Activated CD4-positive, alpha-beta T cell treated with anti-CD3 and anti-CD28 coated beads, Interleukin-2, amount 50 U/mL, for 16 hours (primary cell): ENCODE measurements around the gene PNKP.
"Not testable (repeated sequence)": the region's sequence is repeated elsewhere in the genome, so short reads cannot be mapped to it uniquely, and the experiment has no call there.

Experiments used
- DNase-seq: peaks from one replicate; pipeline ENCODE4 v3.0.0-alpha.2; 2020

The PNKP gene

DNA sequence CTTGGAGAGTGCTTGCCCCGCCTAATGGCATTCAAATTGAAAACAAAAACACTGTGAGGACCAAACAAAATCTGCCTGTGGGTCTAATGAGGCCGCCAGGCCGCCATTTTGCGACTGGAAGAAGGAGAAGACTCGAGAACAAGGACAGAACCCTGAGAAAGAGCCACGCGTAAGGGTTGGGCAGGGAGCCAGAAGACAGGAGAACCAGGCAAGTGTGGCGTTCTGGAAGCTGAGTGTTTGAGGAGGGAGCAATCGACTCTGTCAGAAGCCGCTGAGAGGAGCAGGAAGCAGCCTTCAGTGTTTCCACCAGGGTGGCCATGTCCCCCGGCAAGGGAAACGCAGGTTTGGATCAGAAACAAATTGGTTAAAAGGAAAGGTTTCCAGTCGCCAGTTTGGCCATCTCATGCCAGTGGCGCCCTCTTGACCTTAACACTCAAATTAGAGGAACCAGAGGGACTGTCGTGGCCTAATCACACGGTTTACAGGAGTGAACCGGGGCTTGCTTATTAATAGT is 26.6 kb downstream of the PNKP start:
- DNase-seq, result no peak

- DNase-seq, result no peak
Observed at GRCh38 chr19:49840321-49840720, 27.1 kb downstream of the PNKP start.

DNA sequence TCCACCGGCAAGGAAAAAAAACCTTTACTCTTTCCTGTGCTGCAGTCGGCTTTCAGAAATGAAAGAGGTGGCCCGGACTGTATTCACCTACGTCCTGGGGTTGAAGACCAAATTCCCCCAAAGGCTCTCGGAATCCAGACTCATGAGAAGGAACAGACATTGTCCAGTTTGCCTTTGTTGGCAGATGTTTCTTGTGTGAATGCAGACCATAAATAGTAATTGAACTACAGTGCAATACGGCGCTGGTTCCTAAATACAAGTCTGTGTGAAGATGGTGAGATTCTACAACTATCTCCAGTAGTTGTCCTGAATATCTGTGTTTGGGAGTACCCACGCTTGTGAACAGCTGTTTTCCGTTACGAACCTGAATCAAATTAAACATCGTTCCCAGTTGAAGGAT is 27.7 kb downstream of the PNKP start:
- DNase-seq, result no peak

DNA sequence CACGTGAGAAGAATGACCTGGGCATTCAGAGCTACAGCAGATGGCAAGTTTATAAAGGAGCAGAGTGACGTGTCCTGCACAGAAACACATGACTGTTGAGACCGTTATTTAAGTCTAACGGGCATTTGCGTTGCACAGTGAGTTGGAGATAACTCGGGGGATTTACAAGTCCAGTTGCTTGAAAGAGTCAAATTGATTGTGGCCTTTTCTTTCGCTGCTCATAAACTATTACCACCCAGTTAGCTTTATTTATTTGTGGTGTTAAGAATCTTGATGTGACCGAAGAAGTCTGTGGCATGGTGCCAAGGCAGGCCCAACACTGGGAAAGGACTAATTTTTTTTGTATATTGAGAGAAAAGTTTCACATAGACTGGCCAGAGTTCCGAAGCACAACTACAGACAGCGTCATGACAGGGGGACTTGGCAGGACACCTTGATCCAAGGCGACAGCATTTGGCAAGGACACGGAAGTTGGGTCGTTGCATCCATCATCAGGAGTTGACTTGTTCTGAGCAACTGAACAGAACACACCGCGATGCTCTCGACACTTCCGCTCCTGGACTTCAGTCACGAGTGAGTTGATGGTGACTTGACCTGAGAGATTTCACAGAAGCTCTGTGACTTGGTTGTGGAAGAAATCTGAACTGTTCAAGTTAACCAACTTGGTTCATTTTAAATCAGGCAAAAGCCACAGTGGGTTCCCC is 28.3 kb downstream of the PNKP start:
- DNase-seq, result no peak

DNA sequence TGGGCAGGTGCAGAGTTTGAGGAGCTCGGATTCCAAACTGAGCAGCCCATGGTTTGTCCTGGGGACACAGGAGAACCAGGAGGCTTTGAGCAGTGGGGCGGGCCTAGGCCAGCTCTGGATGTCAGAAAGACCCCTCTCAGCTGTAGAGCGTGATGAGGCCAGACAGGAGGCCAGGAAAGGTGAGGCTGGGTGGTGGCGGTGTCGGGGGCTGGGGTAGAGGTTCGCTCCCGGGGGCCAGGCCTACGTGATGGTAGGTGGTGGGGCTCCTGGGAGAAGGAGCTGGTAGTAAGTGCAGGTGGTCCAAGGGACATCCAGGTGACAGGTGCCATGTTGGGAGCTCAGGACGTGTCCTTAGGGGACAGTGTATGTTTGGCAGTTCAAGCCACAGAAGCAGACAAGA is 30.0 kb downstream of the PNKP start:
- no peak for DNase-seq

- no peak for DNase-seq
Observed at GRCh38 chr19:49837009-49837310, 30.4 kb downstream of the PNKP start.

DNA sequence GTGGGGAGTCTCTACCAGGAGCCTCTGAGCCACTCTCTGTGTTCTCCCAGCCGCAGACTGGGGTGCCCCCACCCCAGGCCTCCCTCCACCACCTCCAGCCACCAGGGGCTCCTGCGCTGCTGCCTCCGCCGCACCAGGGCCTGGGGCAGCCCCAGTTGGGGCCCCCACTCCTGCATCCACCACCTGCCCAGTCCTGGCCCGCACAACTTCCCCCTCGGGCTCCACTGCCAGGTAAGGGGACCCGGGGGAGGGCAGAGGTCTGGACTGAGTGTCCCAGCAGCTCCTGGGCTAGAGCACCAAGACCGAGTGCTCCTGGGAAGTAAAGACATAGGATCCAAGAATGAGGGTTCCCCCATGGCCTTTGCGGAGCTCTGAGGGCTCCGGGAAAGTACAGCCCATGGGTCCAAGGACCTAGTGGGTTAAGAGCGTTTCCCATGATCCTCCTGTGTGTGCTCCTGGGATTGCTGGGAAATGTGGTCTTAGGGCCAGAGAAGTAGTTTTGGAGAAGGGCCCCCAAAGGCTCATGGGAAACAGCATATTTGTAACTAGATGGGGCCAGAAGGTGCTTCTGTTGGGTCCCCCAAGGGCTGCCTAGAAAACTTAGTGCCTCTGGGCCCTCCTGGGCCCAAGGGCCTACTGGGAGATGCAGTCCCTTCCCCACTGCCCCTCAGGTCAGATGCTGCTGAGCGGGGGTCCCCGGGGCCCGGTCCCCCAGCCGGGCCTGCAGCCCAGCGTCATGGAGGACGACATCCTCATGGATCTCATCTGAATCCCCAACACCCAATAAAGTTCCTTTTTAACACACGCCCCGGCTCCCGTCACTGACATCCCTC is 31.0 kb downstream of the PNKP start:
- DNase-seq, result no peak

- no peak for DNase-seq
Observed at GRCh38 chr19:49835562-49835961, 31.8 kb downstream of the PNKP start.

DNA sequence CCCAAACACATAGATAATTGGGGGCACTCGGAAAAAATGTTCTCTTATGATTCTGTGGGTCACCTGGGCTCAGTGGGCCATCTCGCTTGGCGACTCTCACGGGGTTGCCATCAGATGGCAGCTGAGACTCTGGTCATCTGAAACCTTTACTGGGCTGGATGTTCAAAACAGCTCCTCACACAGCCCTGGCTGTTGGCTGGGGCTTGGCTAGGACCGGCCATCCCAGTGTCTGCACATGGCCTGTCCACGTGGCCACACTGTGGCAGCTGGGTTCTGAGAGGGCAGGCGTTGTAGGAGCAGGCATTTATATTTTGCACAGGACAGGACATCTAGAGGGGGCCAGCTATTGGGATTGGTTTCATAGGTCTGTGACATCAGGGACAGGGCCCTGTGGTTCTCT is 33.8 kb downstream of the PNKP start:
- DNase-seq, result no peak

GRCh38 chr19:49832556-49832955 is 34.8 kb downstream of the PNKP start:
- no peak for DNase-seq

- no peak for DNase-seq
Observed at GRCh38 chr19:49831592-49831991, 35.8 kb downstream of the PNKP start.

DNA sequence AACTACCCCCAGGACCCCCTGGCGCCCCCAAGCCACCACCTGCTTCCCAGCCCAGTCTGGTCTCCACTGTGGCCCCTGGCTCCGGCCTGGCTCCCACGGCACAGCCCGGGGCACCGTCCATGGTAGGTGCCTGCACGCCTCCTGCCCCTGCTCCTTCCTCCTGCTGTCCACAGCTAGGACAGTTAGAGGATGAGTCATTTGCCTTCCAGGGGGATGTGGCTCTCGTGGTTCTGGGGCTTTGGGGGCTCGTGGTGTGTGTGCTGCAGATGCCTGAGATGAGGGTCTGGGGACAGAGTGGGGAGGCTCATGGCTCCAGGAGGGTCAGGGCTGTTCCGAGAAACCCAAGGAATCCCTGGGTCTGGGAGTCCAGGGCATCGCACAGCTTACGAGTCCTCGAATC is 36.6 kb downstream of the PNKP start:
- DNase-seq, result no peak

DNA sequence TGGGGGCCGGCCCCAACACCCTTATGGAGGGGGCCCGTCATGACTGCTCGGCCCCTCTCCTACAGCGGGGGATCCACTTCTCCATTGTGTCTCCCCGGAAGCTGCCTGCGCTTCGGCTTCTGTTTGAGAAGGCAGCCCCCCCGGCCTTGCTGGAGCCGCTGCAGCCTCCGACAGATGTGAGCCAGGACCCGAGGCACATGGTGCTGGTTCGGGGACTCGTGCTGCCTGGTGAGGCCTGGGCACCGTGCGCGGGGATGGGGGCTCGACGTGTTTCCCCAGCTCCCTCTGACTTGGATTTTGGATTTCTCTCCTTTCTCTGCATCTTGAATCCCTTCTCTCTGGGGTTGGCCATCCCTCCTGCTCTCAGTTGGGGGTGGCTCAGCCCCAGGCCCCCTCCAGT is 37.7 kb downstream of the PNKP start:
- DNase-seq, result no peak

DNA sequence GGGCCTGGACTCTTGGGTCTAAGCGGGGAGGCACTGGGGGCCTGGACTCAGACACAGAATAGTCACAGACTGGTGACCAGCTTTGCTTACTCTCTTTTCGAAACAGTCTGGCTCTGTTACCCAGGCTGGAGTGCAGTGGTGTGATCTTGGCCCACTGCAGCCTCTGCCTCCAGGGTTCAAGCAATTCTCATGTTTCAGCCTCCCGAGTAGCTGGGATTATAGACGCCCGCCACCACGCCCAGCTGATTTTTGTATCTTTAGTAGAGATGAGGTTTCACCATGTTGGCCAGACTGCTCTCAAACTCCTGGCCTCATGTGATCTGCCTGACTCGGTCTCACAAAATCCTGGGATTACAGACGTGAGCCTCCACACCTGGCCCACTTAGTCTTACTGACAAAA is 38.2 kb downstream of the PNKP start:
- no peak for DNase-seq

DNA sequence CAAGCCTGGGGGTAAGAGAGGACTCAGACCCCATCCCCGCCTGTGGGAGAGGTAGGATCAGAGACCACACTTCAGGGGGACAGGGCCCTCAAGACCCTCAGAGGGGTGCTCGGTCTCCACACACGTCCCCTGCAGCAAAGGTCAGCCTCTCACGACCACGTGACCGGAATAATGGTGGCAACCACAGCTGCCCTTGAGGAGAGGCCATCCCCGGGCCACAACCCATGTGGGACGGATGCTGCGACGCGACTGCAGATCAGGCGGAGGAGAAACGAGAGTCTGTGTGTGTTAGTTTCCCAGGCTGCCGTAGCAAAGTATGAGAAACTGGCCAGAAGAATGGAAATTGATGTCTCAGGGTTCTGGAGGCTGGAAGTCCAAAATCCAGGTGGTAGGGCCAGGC is 40.3 kb downstream of the PNKP start:
- DNase-seq, result no peak

GRCh38 chr19:49824662-49825061 is 42.7 kb downstream of the PNKP start:
- no peak for DNase-seq

DNA sequence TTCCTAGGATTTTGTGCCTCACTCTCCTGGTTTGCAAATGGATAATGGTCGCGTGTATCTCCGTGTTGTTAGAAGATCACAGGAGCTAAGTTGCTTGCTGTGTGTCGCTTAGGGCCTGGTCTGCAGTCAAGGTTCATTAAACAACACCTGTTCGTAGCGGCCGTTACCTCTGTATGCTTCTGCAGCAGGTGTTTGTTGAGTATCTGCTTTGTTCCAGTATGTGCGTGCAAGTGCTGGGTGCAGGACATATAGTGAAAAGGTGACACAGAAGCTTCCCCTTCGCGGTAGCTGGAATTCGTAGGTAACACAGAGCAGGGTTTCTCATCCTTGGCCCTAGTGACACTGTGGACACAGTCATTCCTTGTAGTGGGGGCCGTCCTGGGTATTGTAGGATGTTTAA is 43.9 kb downstream of the PNKP start:
- DNase-seq, result no peak

- no peak for DNase-seq
Observed at GRCh38 chr19:49820125-49820524, 47.3 kb downstream of the PNKP start.

GRCh38 chr19:49819452-49820115 is 47.8 kb downstream of the PNKP start:
- DNase-seq, result not testable (repeated sequence)

DNA sequence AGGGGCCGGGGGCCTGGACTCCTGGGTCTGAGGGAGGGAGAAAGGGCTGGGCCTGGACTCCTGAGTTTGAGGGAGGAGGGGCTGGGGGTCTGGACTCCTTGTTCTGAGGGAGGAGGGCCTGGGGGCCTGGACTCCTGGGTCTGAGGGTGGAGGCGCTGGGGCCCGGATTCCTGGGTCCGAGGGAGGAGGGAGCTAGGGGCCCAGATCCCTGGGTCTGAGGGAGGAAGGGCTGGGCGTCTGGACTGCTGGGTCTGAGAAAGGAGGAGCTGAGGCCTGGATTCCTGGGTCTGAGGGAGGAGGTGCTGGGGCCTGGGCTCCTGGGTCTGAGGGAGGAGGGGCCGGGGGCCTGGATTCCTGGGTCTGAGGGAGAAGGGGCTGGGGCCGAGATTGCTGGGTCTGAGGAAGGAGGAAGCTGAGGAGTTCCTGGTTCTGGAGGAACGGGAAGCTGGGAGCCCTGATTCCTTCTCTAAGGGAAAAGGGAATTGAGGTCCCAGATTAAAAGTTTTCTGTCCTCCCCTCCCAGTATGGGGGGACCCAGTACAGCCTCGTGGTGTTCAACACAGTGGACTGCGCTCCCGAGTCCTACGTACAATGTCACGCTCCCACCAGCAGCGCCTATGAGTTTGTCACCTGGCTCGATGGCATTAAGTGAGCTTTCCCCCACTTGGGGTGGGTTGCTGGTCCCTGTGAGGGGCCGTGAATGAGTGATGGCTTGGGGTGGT is 48.6 kb downstream of the PNKP start:
- DNase-seq, result no peak

DNA sequence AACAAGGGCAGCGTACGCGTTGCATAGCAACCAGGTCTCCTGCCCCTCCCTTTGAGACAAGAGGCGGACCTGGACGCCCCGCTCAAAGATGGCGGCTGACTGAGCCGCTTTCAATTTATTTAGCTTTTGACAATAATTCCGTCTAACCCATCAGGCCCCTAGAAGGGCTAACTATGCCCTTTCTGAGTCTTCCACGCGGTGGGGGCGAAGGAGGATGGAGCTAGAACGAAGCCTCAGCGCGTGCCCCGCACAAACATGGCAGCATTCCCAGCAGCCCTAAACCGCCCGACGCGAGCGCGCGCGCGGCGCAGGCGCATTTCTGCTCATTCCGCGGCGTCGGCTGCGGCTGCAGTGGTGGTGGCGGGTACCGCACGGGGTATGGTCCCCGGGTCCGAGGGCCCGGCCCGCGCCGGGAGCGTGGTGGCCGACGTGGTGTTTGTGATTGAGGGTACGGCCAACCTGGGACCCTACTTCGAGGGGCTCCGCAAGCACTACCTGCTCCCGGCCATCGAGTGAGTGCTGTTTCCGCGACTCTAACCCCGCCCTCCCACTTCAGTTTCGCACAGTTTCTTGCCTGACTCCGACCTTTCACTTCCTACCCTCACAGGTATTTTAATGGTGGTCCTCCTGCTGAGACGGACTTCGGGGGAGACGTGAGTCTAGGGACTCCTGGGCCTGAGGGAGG is 49.3 kb downstream of the PNKP start, which contains the start of gene MED25:
MED25 (plus strand) TSS at position 326 of the 685 bp plus-strand sequence; CDS start at position 379, 53 bp downstream.
- DNase-seq, result peak; percentile 87

- DNase-seq, result no peak
Observed at GRCh38 chr19:49816590-49816989, 50.8 kb downstream of the PNKP start.

GRCh38 chr19:49814010-49814409 is 53.4 kb downstream of the PNKP start:
- DNase-seq, result no peak
